K562 (cell line): ENCODE data around the gene PSD4.

Source experiments
- MLX ChIP-seq, 2 experiments: fragments of 450-650 bp in 1 of 2; sonication (generic) in 1 of 2; formaldehyde crosslinking; conservative IDR thresholded peaks; 2 replicates each; pipeline versions ENCODE4 v1.4.0 to v1.8.1; 2020 to 2022; ENCODE audit warnings: mild to moderate bottlenecking in 1 of 2, missing genetic modification reagents in 1 of 2
- RNF2 ChIP-seq: sonication (generic); IDR thresholded peaks from 2 replicates; pipeline ENCODE4 v1.6.1; 2016
- SIX5 ChIP-seq, 2 experiments: IDR thresholded peaks; 2 replicates each; pipeline ENCODE4 v1.6.1; 2011; ENCODE audit warnings: low read length in 2 of 2, borderline replicate concordance in 1 of 2, low read depth in 1 of 2, mild to moderate bottlenecking in 1 of 2, moderate library complexity in 1 of 2; ENCODE audit not compliant: insufficient read depth in 1 of 2
- TF ChIP-seq, protein P1 (sequence below): sonication (generic); formaldehyde crosslinking; IDR thresholded peaks from 2 replicates; pipeline ENCODE4 v1.8.0; 2022; ENCODE audit warnings: mild to moderate bottlenecking, missing genetic modification reagents

DNA sequence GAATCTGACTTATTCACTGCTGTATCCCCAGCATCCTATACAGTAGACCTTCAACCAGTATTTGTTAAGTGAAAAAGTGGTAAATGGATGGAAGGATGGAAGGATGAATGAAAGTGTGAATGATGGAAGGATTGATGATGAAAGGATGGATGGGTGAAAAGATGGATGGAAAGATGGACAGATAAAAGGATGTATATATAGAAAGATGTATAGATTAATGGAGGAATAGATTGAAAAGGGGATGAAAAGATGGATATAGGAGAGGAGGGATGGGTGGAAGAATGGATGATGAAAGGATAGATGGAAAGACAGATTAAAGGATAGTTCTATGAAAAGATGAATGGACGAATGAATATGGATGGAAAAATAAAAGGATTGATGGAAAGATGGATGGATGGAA, 50.0 kb downstream of the PSD4 start:
- TF ChIP-seq RNF2 (no peak), MLX (CRISPR knock-in tag; conservative IDR thresholded peaks at IDR 0.05) (no peak), SIX5 (IDR thresholded peaks at IDR 0.05; ENCODE audit: borderline replicate concordance in 1 of 2, insufficient read depth in 1 of 2, low read depth in 1 of 2, low read length in 2 of 2) (no peak)
- TF ChIP-seq, protein P1, sequence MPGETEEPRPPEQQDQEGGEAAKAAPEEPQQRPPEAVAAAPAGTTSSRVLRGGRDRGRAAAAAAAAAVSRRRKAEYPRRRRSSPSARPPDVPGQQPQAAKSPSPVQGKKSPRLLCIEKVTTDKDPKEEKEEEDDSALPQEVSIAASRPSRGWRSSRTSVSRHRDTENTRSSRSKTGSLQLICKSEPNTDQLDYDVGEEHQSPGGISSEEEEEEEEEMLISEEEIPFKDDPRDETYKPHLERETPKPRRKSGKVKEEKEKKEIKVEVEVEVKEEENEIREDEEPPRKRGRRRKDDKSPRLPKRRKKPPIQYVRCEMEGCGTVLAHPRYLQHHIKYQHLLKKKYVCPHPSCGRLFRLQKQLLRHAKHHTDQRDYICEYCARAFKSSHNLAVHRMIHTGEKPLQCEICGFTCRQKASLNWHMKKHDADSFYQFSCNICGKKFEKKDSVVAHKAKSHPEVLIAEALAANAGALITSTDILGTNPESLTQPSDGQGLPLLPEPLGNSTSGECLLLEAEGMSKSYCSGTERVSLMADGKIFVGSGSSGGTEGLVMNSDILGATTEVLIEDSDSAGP: no peak
